SJSA1 (cell line): ENCODE data around the gene ZNF593OS. TPM values are rescaled to one million over a fixed set of nuclear protein-coding genes. Genes with fewer than 3 reads are reported as not detected.

Experiments used
- DNase-seq, 2 experiments: peaks; one replicate each; pipeline ENCODE4 v3.0.0-alpha.2; 2015 to 2020; ENCODE audit warnings: low spot score in 2 of 2, low read depth in 1 of 2
- H3K27ac ChIP-seq: fragments of 250-450 bp; sonication (Bioruptor Pico); 2 replicates; pipeline ENCODE4 v1.5.1; 2020; ENCODE audit warnings: mild to moderate bottlenecking, moderate library complexity
- H3K27me3 ChIP-seq: fragments of 250-450 bp; sonication (Bioruptor Pico); replicated peaks from 2 replicates; pipeline ENCODE4 v1.5.1; 2020; ENCODE audit warnings: mild to moderate bottlenecking, moderate library complexity
- H3K36me3 ChIP-seq: fragments of 250-450 bp; sonication (Bioruptor Pico); 2 replicates; pipeline ENCODE4 v1.5.1; 2020; ENCODE audit warnings: mild to moderate bottlenecking
- H3K4me1 ChIP-seq: fragments of 250-450 bp; sonication (Bioruptor Pico); replicated peaks from 2 replicates; pipeline ENCODE4 v1.6.1; 2021; ENCODE audit warnings: mild to moderate bottlenecking
- H3K4me3 ChIP-seq: fragments of 250-450 bp; sonication (Bioruptor Pico); 2 replicates; pipeline ENCODE4 v1.5.1; 2020; ENCODE audit warnings: mild to moderate bottlenecking
- H3K9me3 ChIP-seq: fragments of 250-450 bp; sonication (Bioruptor Pico); replicated peaks from 2 replicates; pipeline ENCODE4 v1.5.1; 2020; ENCODE audit warnings: mild to moderate bottlenecking
- total RNA-seq: library from RNA; depleted of rRNA; stranded (reverse); fragments of >200 nt; shearing (Covaris generic); gene quantifications from 2 replicates; pipeline ENCODE4 v1.2.3, GENCODE V29; 2014; rRNA removed

Gene ZNF593OS
- 0.24 TPM in 1 of 2 replicates, not detected in the other for total RNA-seq

DNA sequence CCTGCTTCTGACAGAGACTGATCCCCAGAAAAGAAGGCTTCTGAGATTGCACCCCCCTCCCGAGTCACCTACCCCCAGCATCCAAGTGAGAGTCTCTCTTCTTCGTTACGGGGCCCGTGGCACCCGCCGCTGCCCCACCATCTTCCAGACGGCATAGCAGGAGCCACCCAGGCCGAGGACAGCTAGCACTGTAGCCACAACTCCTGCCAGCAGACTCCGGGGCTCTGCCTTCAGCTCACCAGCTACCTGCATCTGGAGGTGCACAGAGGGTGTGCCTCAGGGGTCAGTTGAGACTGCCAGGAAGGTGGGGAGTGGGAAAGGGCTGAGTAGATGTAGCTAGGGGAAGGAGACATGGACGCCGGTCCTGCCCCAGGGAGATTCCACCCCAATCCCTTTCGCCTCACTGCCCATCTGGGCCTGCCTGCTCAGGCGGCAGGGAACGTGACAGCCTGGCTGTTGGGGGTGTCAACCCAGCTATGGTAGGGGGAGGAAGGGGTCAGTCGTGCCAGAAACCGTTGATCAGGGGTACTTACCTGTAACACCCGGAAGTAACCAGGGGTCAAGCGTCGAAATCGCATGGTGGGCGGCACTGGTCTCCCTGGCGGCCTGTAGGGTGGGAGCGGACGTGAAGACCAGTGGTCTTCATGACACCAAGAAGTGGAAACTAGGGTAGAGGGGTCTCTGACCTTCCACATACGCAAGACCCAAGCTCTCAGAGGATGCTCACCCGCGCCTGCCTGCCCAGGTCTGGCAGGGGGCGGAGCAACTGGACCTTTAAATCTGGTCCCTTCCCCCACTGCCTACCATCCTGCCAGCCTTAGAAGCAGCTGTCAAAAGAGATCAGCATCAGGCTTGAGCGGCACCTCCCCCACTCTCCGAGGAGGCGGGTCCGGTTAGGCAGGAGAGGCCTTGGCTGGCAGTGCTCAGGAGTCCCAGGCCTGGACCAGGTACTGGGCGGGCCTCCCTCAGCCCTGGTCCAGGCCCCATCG, at the start of gene ZNF593OS:
TSS of gene ZNF593OS (minus strand) at position 749 of the 989 bp plus-strand sequence. CDS start at position 578, 171 bp downstream.
- no peak for DNase-seq
- no peaks in the 10 kb centered on the region for H3K9me3 ChIP-seq
- H3K4me3 ChIP-seq = peak within 1 kb of the TSS; percentile 82
- H3K4me1 ChIP-seq = peaks cover 17% of the 10 kb centered on the region
- H3K36me3 ChIP-seq = peaks cover 19% of the 10 kb centered on the region
- no peaks in the 10 kb centered on the region for H3K27me3 ChIP-seq
- no peak within 1 kb of the TSS for H3K27ac ChIP-seq

DNA sequence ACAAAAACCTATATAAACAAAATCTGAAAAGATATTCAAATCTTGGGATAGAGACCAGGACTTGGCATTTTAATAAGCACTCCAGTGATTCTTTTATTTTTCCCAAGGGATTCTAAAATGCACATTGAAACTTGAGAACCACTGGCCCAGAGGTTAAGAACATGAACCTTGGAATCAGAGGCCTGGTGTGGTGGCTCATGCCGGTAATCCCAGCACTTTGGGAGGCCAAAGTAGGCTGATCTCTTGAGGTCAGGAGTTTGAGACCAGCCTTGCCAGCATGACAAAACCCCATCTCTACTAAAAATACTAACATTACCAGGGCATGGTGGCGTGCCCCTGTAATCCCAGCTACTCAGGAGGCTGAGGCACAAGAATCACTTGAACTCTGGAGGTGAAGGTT, 49.5 kb upstream of the ZNF593OS start:
- Histone ChIP-seq H3K9me3 (no peaks in the 10 kb centered on the region), H3K27ac (no peak overlapping the region), H3K4me1 (peaks cover 51% of the 10 kb centered on the region), H3K36me3 (no peaks in the 10 kb centered on the region), H3K4me3 (no peak overlapping the region), H3K27me3 (no peaks in the 10 kb centered on the region)
- no peak for DNase-seq

DNA sequence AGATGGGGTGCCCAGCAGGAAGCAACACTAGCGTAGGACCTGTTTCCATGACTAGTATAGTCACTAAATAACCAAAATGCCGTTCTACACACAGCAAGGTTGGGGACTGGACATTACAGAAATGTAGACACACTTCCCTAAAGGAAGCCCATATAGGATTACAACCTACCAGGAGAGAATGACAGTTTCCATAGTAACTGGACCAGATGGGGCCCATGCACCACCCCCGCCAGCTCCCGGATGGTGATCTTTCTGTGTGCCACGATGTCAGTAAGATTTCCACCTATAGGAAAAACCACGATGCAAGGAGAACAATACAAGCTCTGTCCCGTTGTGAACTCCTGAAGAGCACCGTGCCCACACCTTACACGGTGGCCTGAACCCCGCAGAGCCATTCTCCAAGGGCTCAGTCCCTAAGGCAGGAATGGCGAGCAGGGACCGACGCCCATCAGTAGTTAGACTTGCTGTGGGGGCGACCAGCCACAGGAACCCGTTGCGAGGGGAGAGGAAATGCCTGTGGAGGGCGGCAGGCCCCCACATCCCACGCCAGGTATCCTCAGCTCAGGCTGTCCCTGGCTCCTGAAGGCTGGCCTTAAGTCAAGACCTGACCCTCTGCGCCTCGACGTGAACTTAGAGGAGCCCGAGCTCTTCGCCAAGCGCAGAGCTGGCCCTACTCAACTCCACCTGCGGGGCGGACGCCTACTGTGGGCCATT, 48.7 kb upstream of the ZNF593OS start:
- no peak for DNase-seq

DNA sequence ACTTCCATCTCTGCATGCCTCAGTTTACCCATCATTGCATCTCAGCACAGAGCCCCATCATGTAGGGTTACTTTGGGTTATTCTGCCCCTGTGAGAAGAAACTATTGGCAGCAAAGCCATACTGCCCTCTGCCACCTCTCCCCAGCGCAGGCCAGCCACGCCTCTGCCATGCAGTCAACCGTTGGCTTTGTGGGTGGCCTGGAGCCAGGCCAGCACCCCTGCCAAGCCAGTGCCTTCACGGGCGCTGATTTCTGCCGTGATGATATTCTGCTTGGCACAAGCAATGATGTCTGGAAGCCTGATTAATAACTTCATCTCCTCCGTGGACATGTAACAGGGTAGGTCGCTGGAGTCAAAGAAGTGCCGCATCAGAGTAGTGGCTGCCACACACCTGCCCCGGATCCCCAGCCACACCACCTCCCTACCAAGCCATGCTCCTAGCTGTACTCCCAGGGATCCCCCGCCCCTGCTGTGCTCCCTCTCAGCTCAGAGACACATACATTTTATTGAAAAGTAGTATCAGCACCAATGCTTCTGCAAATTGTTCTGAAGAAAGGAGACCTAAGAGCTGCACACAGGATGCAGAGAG, 47.4 kb upstream of the ZNF593OS start:
- H3K4me3 ChIP-seq = no peak overlapping the region
- no peaks in the 10 kb centered on the region for H3K9me3 ChIP-seq
- H3K36me3 ChIP-seq = no peaks in the 10 kb centered on the region
- peak; percentile 47 to 63 for DNase-seq
- no peak overlapping the region for H3K27ac ChIP-seq
- peaks cover 51% of the 10 kb centered on the region for H3K4me1 ChIP-seq
- H3K27me3 ChIP-seq = no peaks in the 10 kb centered on the region

More for the DNA sequence above, 48.7 kb upstream of the ZNF593OS start:
- Histone ChIP-seq H3K27me3 (no peaks in the 10 kb centered on the region), H3K9me3 (no peaks in the 10 kb centered on the region), H3K36me3 (no peaks in the 10 kb centered on the region), H3K27ac (no peak overlapping the region), H3K4me1 (peaks cover 51% of the 10 kb centered on the region), H3K4me3 (no peak overlapping the region)

GRCh38 chr1:26215246-26215645, 43.6 kb upstream of the ZNF593OS start:
- Histone ChIP-seq H3K36me3 (no peaks in the 10 kb centered on the region), H3K27ac (no peak overlapping the region), H3K9me3 (no peaks in the 10 kb centered on the region), H3K4me1 (peaks cover 26% of the 10 kb centered on the region), H3K4me3 (no peak overlapping the region), H3K27me3 (no peaks in the 10 kb centered on the region; the same call in 1 of the 2 replicates)
- no peak for DNase-seq

GRCh38 chr1:26213335-26213905, 41.8 kb upstream of the ZNF593OS start:
- no peak overlapping the region for H3K27ac ChIP-seq
- DNase-seq = no peak
- H3K4me3 ChIP-seq = no peak overlapping the region
- no peaks in the 10 kb centered on the region for H3K9me3 ChIP-seq
- H3K36me3 ChIP-seq = no peaks in the 10 kb centered on the region
- peaks cover 9% of the 10 kb centered on the region for H3K4me1 ChIP-seq
- no peaks in the 10 kb centered on the region; the same call in 1 of the 2 replicates for H3K27me3 ChIP-seq

GRCh38 chr1:26212726-26213125, 41.1 kb upstream of the ZNF593OS start:
- Histone ChIP-seq H3K4me3 (no peak overlapping the region), H3K9me3 (no peaks in the 10 kb centered on the region), H3K4me1 (peaks cover 2% of the 10 kb centered on the region; the same call in 1 of the 2 replicates), H3K27me3 (no peaks in the 10 kb centered on the region; the same call in 1 of the 2 replicates), H3K27ac (no peak overlapping the region), H3K36me3 (no peaks in the 10 kb centered on the region)
- no peak for DNase-seq

DNA sequence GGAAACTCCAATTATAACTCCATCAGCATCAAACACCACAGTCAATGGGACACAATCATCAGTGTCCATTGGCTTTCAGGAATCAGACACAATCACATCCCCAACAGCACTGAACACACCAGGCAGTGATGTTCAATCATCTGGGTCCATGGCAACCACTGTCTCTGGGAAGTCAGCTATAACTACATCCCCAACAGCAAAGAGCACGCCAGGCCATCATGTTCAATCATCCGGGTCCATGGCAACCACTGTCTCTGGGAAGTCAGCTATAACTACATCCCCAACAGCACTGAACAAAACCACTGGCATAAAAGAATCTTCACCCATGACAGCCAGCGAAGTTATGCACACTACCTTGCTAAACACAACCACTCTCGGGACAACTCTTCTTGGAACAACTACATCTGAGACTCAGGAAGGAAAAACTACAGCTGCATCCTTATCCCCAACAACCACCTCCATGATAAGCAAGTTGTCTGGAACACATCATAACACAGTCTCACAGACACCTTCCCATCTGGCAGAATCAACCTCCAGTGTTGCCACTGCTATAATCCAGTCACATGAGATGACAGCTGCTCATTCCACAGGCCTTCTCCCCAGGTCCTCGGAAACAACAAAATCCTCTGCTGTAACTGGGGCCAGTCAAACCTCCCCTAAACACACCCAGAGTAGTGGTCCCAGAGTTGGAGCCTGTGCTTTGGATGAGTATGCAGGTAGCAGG, 38.7 kb upstream of the ZNF593OS start:
- Histone ChIP-seq H3K36me3 (no peaks in the 10 kb centered on the region), H3K4me1 (no peaks in the 10 kb centered on the region), H3K4me3 (no peak overlapping the region), H3K9me3 (no peaks in the 10 kb centered on the region), H3K27me3 (no peaks in the 10 kb centered on the region; the same call in 1 of the 2 replicates), H3K27ac (no peak overlapping the region)
- no peak for DNase-seq

DNA sequence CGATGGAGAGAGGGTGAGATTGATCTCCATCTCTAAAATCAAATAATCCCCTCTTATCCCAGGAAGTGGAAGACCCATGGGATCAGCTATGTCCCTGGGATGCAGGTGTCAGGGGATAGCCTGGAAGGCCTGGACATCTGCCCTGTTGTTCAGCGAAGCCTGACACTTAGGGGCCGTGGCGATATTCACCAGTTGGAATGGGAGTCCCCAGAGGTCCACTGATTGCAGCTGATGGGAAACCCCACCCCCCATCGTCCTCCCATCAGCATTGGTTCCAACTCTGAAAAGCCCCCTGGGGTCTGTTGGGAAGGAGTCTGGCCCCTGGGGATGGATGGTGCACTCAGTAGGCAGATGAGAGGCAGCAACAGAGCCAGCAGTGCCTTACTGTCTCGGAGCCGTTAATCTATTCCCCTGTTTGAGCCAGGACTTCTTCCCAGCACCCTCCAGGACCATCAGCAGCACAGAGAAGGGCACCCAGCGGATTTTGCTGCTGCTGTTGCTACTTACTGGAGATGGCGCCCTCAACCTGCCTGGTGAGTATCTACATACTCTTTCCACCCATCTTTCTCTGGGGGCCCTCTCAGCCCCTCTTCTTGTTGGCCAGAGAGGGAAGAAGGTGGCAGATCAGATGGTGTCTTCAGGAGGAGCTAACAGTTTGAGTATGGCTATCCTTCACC, 32.1 kb upstream of the ZNF593OS start:
- Histone ChIP-seq H3K27me3 (no peaks in the 10 kb centered on the region), H3K9me3 (no peaks in the 10 kb centered on the region), H3K4me1 (no peaks in the 10 kb centered on the region), H3K27ac (no peak overlapping the region), H3K36me3 (no peaks in the 10 kb centered on the region), H3K4me3 (no peak overlapping the region)
- no peak for DNase-seq

- H3K36me3 ChIP-seq = no peaks in the 10 kb centered on the region
- H3K4me3 ChIP-seq = no peak overlapping the region
- no peaks in the 10 kb centered on the region for H3K9me3 ChIP-seq
- H3K27me3 ChIP-seq = no peaks in the 10 kb centered on the region
- DNase-seq = no peak
- H3K27ac ChIP-seq = no peak overlapping the region
- H3K4me1 ChIP-seq = no peaks in the 10 kb centered on the region
Observed at GRCh38 chr1:26200413-26200812, 28.8 kb upstream of the ZNF593OS start.

DNA sequence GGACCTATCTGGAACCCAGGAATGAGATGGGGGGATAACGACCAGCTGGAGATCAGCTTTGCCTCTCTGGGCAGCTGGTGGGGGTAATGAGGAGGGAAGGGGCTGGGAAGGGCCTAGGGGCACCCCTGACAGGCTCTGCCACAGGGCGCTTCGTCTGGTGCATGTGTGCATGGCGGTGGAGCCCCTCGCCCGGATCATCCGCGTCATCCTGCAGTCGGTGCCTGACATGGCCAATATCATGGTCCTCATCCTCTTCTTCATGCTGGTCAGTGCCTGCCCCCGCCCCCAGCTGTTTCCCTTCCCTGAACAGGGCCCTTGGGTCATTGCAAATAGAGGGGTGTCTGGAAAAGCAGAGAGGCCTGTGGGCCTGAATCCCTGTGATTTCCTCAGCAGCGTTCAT, 26.2 kb upstream of the ZNF593OS start:
- Histone ChIP-seq H3K4me3 (no peak overlapping the region), H3K9me3 (no peaks in the 10 kb centered on the region), H3K27me3 (no peaks in the 10 kb centered on the region), H3K27ac (no peak overlapping the region), H3K4me1 (no peaks in the 10 kb centered on the region), H3K36me3 (no peaks in the 10 kb centered on the region)
- no peak for DNase-seq

- no peaks in the 10 kb centered on the region for H3K4me1 ChIP-seq
- no peaks in the 10 kb centered on the region for H3K9me3 ChIP-seq
- no peak overlapping the region for H3K27ac ChIP-seq
- no peaks in the 10 kb centered on the region for H3K27me3 ChIP-seq
- no peaks in the 10 kb centered on the region for H3K36me3 ChIP-seq
- no peak for DNase-seq
- H3K4me3 ChIP-seq = no peak overlapping the region
Observed at GRCh38 chr1:26197301-26197700, 25.7 kb upstream of the ZNF593OS start.
